GM12878 (cell line): Measurements from ENCODE around the gene TTYH3.

Experiments
- CBFB ChIP-seq: IDR thresholded peaks from 2 replicates; pipeline ENCODE4 v1.6.1; 2016; ENCODE audit warnings: antibody characterized with exemption, low read depth
- CEBPB ChIP-seq, 2 experiments: fragments of 150-350 bp in 1 of 2; IDR thresholded peaks; 2 replicates each; pipeline ENCODE4 v1.6.1; 2012 to 2014; ENCODE audit warnings: low read depth in 2 of 2, low read length in 2 of 2, borderline replicate concordance in 1 of 2, inconsistent platforms in 1 of 2
- NFIC ChIP-seq: IDR thresholded peaks from 2 replicates; pipeline ENCODE4 v1.6.1; 2012; ENCODE audit warnings: low read depth, mild to moderate bottlenecking, inconsistent platforms, low read length, moderate library complexity
- POLR2A ChIP-seq: IDR thresholded peaks from 2 replicates; pipeline ENCODE4 v1.6.1; 2011; ENCODE audit warnings: low read depth, mild to moderate bottlenecking, low read length
- POLR2AphosphoS5 ChIP-seq: IDR thresholded peaks from 2 replicates; pipeline ENCODE4 v1.6.1; 2011; ENCODE audit warnings: mild to moderate bottlenecking, low read length, inconsistent platforms
- SP1 ChIP-seq: IDR thresholded peaks from one replicate; pipeline ENCODE4 v1.6.1; 2011; ENCODE audit warnings: low read depth, low read length
- SUZ12 ChIP-seq: fragments of 200-600 bp; sonication (generic); IDR thresholded peaks from one replicate; pipeline ENCODE4 v1.6.1; 2018; ENCODE audit warnings: antibody characterized with exemption, mild to moderate bottlenecking; ENCODE audit not compliant: unreplicated experiment
- YY1 ChIP-seq: IDR thresholded peaks from 2 replicates; pipeline ENCODE4 v1.6.1; 2011; ENCODE audit warnings: low read depth, mild to moderate bottlenecking, low read length
- TF ChIP-seq, protein P1 (sequence below), 3 experiments: IDR thresholded peaks in 2 of 3; conservative IDR thresholded peaks in 1 of 3; 2 replicates each; pipeline ENCODE4 v1.5.1; 2011; ENCODE audit warnings: low read depth in 3 of 3, low read length in 3 of 3, mild to moderate bottlenecking in 3 of 3, control low read depth in 2 of 3, moderate library complexity in 2 of 3, inconsistent platforms in 1 of 3, mixed read lengths in 1 of 3; ENCODE audit not compliant: control insufficient read depth in 2 of 3, insufficient read depth in 1 of 3; ENCODE audit errors: extremely low read depth in 1 of 3
- TF ChIP-seq, protein P2 (sequence below): IDR thresholded peaks from 2 replicates; pipeline ENCODE4 v1.6.1; 2011; ENCODE audit warnings: low read depth, mild to moderate bottlenecking, low read length, moderate library complexity, borderline replicate concordance; ENCODE audit errors: extremely low read depth

- no peak for TF ChIP-seq POLR2AphosphoS5
- TF ChIP-seq YY1 = no peak
- no peak for TF ChIP-seq SP1
- no peak for TF ChIP-seq CBFB
- TF ChIP-seq, protein P1, sequence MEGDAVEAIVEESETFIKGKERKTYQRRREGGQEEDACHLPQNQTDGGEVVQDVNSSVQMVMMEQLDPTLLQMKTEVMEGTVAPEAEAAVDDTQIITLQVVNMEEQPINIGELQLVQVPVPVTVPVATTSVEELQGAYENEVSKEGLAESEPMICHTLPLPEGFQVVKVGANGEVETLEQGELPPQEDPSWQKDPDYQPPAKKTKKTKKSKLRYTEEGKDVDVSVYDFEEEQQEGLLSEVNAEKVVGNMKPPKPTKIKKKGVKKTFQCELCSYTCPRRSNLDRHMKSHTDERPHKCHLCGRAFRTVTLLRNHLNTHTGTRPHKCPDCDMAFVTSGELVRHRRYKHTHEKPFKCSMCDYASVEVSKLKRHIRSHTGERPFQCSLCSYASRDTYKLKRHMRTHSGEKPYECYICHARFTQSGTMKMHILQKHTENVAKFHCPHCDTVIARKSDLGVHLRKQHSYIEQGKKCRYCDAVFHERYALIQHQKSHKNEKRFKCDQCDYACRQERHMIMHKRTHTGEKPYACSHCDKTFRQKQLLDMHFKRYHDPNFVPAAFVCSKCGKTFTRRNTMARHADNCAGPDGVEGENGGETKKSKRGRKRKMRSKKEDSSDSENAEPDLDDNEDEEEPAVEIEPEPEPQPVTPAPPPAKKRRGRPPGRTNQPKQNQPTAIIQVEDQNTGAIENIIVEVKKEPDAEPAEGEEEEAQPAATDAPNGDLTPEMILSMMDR (IDR thresholded peaks at IDR 0.05 in 2 of 3, conservative IDR thresholded peaks at IDR 0.05 in 1 of 3; ENCODE audit: control insufficient read depth in 2 of 3, extremely low read depth in 1 of 3, insufficient read depth in 1 of 3, low read depth in 3 of 3, low read length in 3 of 3) = no peak
- TF ChIP-seq POLR2A = no peak
- no peak for TF ChIP-seq NFIC
- no peak for TF ChIP-seq SUZ12
- TF ChIP-seq CEBPB (IDR thresholded peaks at IDR 0.05; ENCODE audit: borderline replicate concordance in 1 of 2, low read depth in 2 of 2, low read length in 2 of 2) = no peak
- TF ChIP-seq, protein P2, sequence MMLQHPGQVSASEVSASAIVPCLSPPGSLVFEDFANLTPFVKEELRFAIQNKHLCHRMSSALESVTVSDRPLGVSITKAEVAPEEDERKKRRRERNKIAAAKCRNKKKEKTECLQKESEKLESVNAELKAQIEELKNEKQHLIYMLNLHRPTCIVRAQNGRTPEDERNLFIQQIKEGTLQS = no peak
Measured at GRCh38 chr7:2640482-2640830, 8.7 kb downstream of the TTYH3 start.
